Stimulated activated CD8-positive, alpha-beta memory T cell treated with anti-CD3 and anti-CD28 coated beads, Interleukin-12 subunit alpha, Interleukin-12 subunit beta, amount 100 ng/mL, for 24 hours (primary cell): ENCODE results near the gene RPS2.
"Not testable (repeated sequence)": the region's sequence is repeated elsewhere in the genome, so short reads cannot be mapped to it uniquely, and the experiment has no call there.

Source experiments
- DNase-seq: peaks from one replicate; pipeline ENCODE4 v3.0.0-alpha.2; 2020; ENCODE audit errors: extremely low read depth

RPS2 gene

DNA sequence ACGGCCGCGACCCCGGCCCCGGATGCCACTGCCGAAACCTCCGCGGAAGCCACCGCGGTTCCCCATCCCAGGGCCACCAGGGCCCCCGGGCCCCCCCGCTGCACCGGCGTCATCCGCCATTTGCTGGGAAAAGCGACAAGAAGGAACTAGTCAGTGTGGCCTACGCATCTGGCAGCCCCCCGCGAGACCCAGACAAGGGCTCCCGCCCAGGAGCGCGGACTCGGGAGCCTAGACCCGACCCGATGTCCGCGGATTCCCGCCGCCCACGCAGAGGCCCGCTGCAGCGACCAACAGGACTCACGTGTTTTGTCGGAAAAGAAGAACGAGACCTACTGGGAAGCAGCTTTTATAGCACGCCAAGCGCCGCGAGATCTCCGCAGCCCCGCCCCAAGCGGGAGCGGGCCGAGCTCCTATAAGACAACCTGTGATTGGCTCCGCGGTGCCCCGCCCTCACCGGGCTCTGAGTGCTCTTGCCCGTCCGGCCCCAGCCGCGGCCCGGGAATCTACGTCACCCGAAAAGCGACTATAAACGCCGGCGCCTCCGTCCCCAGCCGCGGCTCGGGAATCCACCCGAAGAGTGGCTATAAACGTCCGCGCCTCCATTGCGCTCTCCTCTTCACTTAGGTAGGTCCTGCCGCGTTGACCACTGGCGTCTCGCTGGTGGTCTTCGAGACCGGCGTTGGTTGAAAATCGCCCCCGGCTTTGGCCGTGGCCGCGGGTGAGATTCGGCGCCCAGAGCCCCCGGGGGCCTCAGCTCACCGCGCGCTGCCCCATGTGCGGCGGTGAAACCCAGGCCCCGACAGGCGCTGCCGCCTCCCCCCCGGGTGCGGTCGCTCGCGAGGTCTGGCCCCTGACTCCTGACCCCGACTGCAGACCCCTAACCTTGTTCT lies at the start of gene RPS2:
Gene RPS2, minus strand, starts transcription at position 321 of the 890 bp plus-strand sequence. Its CDS starts 201 bp downstream, at position 120.
- DNase-seq, result peak; percentile 91

DNA sequence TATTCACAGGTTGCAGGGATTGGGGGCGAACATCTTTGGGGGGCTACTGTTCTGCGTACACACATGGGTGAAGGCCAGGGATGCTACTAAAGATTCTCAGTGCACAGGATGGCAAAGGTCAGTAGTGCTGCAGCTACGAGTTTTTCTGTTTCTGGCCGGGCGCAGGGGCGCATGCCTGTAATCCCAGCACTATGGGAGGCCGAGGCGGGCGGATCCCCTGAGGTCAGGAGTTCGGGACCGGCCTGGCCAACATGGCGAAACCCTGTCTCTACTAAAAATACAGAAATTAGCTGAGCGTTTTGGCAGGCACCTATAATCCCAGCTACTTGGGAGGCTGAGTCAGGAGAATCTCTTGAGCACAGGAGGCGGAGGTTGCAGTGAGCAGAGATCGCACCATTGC lies 48.9 kb upstream of the RPS2 start:
- no peak for DNase-seq

DNA sequence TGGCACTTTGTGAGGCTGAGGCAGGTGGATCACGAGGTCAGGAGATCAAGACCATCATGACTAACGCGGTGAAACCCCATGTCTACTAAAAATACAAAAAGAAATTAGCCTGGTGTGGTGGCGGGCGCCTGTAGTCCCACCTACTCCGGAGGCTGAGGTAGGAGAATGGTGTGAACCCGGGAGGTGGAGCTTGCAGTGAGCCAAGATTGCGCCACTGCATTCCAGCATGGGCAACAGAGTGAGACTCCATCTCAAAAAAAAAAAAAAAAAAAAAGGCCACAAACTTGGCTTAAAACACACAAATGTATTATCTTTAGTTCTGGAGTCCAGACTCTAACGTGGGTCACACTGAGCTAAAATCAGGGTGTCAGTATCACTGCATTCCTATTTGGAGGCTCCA lies 47.1 kb upstream of the RPS2 start:
- not testable (repeated sequence) for DNase-seq

DNA sequence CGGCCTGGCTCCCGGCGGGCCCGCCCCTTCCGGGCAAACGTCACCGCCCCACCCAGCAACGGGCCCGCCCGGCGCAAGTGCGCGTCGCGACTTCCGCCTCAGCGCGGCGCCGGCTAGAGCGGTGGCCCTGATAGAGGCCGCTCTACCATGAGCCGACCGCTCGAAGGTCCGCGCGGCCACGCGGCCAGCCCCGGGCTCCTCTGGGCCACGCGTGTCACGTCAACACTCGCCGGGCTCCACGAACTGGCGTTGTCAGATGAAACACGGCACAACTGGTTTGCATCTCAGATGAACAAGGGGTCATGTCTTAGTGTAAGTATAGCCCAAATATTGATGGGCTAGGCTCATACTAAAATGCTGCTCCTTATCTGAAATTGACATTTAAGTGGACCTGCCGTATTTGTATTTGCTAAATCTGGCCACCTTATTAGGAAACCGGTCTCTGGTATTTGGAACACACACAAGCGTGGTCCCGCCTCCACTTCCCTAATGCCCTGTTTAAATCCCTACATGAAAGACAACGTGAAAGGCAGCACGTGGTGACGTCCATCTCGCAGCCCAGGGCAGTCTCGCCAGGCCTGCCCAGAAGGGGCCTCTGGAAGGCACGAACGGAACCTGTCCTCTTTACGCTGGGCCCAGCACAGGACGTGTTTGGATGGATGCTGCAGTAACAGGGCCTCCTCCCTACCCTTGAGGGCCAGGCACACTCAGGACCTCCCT lies 45.3 kb upstream of the RPS2 start, which contains the start of gene ZNF598:
Gene ZNF598, minus strand, starts transcription at position 31 of the 720 bp plus-strand sequence.
- peak; percentile 60 for DNase-seq

DNA sequence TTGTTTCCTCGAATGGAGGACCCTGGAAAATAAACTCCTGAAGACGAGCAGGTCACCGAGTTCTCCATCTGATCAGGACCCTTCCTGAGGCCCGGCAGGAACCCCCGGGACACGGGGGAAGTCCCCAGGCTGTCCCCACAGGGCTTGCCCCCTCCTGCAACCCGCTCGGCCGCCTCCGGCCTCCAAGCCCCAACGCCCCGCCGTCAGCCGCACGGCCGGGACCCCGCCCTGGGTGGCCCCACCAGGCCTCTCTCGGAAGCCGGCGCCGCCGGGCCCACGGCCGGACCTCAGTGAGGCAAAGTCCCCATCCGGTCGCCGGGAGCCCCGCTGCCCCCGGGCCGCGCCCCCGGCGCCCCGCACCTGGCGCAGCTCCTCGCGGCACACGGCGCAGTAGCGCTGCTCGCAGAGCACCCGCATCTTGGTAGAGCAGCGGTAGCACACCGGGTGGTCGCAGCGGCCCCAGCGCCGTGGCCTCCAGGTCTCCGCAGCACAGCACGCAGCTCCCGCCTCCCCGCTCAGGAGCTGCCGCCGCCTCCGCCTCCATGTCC lies 44.6 kb upstream of the RPS2 start:
- DNase-seq, result no peak

DNA sequence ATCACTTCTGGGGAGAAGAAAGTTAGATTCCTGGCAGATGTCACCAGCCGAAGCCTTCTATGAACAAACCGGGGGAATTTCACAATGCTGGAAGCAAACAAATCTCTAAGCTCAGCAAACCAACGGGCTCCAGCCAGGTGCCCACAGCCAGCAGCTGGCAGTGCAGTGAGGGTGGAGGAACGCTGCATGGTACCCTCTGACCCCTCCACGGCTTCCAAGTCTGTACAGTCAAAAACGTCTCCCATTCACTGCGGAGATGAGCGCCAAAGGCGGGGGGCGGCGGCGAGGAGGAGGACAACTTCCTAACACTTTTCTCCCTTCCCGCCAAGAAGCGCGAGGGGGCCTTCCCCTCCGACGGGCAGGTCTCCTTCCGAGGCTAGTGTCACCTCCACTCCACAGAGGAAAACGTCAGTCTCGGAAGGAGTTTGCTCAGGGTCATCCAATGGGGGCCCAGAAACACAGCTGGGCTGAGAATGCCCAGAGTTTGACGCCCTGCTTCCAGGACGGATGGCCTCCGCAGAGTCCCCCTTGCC lies 44.1 kb upstream of the RPS2 start:
- no peak for DNase-seq

DNA sequence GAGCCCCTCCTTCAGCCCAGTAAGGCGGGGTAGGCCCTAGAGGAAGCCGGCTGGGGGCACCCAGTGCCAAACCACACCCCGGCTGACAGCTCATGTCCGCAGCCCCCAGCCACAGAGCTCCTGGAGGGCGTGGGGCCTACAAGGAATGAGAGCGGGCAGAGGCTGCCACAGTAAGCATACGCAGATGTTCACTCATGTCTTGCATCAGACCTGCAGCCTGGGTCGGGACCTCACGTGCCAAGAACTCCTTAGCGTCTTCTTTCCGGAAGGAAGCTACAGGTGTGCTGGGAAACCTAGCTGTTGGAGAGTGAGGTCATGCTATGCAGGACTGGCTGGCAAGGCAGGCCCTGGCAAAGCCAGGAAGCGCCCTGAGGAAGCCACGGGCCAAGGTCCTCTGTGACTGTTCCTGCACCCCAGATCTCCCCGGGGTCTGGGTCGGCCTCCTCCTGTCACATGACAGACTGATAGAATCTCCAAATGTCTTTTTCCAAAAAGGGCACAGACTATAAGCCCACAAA lies 43.4 kb upstream of the RPS2 start:
- DNase-seq, result no peak

DNA sequence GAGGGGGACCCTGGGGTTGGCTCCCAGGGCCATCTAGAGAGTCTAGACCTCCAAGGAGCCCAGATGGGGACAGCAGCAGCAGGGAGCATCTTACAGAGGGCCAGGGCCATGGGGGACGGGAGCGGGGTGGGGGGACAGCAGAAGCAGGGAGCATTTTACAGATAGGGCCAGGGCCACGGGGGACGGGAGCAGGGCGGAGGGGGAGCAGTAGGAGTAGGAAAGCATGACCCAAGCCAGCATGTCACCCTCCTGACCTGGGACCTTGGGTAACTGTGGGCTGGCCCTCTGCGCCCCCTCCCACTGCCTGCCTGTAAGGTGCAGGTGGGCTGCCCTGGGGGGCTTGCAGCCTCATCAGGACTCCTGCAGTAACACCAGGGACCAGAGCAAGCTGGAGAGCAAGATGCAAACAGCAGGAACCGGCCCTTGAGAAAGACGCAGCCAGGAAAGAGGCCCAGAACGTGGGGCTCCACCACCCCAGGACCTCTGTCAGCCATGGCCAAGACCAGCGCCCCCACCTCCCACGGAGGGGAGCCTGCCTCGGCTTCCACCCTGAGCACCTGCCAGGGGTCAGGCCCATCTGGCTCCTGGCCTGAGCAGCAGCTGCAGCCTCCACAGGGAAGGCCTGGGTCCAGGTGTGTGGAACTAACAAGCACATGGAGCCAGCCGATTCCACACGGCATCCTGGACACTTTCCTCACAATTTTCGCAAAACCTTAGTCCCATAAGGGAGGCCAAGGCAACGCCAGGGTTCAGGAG lies 42.6 kb upstream of the RPS2 start:
- DNase-seq, result no peak

DNA sequence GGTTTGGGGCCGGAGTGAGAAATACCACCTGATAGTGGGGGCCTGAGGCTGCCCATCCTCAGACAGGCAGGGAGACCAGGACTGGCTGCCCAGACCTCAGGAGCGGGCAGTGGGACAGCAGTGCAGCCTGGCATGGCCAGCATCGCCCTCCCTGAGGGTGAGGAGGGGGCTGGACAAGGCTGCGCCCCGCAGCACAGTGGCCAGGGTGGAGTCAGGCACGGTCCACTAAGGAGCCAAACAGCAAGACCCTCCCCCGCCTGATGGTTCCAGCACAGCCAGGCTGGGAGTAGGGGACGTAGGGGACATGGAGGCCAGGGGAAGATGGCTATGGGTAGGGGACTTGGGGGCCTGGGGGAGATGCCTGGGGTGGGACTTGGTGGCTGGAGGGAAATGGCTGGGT lies 41.7 kb upstream of the RPS2 start:
- DNase-seq, result no peak

DNA sequence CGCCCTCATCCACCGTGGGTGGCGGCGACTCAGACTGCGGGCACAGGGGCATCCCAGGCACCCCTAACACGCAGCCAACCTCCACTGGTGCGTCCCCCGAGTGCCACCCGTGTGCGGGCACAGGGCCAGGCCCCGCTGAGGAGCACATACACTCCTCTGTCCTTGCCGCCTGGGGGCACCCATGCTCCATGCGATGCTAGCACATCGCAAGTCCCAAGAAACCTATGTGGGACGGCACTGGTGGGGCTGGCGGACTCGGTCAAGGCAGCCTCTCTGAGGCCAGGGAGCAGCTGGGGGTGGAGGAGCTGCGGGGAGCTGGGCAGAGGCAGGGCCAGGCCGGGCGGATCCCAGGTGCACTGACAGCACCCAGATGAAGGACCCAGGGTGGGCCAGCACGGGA lies 41.0 kb upstream of the RPS2 start:
- no peak for DNase-seq

DNA sequence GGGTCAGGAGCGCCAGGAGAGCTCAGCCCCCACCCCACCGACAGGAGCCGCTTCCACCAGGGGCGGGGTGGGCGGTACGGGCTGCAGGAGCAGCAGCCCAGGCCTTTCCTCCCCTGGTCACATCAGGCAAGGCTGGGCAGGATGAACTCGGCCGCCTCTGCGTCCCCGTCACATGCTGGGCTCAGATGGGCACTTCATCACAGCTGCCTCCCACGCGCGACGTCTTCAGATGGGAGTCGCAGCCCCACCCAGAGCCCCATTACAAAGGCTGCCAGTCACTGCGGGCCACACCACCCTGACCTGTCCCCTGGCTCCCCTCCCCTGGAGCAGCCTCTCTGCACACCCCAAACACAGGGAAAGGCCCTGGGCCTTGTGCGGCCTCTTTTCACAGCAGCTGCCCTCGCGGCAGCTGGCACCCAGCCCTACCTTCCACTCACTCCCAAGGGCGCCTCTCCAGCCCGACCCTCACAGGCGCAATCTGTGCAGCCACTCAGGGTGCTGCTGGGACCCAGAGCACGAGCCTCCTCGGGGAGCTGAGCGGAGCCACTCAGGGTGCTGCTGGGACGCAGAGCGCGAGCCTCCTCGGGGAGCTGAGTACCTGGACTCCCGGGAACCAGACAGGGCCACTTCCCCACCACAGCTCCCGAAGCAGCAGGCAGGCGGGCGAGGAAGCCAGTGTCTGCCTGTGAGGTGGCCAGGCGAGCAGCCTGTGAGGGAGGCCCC lies 40.3 kb upstream of the RPS2 start:
- no peak for DNase-seq

DNA sequence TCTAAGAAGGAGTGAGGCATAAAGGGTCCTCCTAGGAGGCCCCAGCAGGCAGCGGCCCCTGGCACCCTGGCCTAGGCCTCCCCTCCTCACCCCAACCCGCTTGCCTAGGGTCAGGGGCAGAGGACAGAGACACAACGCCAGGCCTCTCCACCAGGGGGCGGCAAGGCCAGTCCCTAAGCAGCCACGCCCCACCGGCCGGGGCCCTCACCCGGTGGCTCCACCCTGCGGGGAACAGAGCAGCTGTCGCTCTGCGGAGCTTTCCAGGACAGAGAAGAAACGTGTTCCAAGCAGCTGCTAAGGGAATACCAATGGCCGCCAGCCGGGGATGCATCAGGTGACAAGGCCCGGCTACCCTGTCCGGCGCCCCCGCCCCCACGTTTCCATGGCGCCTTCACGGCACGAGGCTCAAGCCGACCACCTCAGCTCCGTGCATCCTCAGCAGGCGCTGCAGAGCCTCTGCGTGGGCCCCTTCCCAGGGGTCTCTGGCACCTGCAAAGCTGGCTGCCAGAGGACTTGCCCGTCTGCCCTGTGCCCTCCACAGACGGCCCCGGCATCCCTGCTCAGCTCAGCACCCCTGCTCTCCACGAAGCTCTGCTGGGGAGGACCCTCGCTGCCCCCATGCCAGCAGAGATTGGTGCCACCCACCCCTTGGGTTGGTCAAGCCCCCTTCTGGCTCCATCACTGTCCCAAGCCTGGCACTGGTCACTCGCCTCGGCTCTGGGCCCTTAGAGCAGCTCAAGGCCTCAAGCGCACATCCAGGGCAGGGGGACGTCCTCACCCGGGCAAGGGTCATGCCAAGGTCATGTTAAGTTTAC lies 39.4 kb upstream of the RPS2 start:
- DNase-seq, result peak; percentile 66

DNA sequence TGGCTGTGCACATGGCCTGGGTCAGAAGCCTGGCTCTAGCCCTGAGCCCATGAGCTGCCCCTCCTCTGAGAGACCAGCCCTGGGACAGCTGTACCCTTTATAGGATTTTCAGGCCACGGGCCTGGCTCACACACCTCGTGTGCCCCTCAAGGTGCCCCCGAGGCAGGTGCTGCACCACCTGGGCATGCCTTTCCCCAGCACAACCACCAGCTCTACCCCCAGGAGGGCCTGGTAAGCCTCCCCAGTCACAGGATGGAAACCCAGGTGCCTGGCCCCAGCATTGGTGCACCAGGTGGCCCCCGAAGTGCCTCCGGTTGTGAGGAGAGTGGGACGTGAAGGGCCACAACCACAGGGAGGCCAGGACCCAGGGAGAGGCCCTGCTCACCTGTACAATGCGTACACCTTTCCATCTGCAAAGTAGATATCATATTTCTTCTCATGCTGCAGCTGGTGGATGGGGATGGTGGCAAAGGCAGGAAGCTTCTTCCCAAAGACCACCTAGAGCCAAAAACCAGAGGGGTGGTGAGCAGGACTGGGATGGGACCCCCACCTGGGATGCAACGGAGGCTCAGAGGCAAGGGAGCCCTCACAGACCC lies 38.7 kb upstream of the RPS2 start:
- no peak for DNase-seq

DNA sequence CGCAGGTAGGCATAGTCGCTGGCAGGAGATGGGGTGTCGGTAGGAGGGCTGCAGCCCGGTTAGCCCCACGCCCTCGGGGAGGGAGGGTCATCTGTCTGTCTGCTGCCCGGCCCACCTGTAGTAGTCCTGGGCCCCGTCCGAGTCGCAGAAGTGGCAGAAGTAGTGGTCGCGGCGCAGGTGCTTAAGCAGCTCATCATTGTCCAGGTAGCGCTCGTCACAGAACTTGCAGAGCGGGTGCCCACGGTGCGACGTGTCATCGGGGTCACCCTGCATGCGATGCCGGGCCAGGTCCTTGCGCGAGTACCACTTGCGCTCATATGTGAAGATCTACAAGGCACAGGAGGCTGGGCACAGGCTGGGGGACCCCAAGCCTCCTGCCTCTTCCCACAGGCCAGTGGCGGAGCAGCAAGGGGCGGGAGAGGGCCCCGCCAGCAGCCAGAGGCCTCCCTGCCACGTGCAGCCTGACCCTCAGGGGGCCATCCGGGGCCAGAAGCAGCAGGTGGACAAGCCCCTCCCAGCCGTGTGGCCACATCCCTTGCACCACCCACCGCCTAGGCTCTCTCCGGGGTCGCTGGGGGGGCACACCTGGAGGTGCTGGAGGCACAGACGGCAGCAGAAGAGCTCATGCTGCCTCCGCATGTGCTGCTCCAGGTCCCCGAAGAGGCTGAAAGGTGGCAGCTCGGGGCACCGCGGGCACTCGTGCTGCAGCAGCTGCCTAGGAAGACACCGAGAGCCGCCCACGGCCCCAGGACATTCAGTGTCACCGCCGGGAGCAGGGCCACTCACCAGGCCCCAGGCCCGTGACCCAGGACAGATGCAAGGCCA lies 38.0 kb upstream of the RPS2 start:
- DNase-seq, result no peak

DNA sequence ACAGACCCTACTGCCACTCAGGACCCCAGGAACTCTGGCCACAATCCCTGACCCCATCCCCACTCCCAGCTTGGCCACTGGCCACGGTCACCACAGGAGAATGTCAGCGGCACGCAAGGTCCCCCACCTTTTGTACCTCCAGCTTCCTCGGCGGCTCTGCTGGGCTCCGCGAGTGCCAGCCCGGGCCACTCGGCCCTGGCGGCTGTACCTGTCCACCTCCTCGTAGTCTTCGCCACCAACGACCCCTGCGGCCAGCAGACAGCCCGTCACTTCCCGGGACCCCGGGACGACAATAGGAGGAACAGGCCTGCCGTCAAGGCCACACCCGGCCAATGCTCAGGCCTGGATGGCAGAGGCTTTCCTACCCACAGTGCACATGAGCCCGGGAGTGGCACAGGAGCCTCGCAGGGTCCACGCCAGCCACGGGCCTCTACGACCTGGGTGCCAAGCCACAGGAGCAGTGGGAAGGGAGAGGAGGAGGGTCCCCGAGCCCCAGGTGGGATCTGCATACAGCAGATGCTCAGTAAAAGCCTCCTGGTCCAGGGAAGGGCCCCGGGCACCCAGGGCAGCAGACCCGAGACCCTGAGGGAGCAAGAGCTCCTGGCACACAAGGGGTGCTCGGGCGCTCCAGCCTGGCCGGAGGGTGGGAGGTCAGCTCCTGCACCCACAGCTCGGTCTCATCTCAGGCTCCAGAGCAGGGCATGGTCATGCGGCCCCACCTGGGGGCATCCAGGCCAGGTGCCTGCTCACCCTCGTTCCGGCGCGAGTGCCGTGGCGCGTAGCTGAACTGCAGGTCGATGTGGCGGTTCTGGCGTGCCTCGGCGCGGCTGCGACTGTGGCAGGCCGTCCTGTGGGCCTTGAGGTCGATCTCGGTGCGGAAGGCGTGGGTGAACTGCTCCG lies 37.1 kb upstream of the RPS2 start:
- no peak for DNase-seq

DNA sequence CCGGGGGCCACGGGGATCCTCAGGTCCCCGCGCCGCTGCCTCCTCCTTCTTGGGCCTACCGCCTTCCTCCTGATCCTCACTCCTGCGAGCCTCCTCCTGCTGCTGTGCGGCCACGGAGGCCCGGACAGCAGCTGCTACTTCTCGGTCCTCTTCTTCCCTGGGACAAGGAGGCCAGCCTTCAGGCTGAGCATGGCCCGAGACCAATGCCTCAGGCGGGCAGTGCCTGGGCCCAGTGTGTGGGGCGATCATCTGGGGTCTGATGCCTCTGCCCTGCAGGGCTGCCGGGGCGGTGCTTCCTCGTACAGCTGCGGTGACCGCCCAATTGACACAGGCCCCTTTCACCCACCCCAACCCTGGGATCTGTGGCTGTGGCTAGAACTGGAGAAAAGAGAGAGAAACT lies 36.4 kb upstream of the RPS2 start:
- no peak for DNase-seq

DNA sequence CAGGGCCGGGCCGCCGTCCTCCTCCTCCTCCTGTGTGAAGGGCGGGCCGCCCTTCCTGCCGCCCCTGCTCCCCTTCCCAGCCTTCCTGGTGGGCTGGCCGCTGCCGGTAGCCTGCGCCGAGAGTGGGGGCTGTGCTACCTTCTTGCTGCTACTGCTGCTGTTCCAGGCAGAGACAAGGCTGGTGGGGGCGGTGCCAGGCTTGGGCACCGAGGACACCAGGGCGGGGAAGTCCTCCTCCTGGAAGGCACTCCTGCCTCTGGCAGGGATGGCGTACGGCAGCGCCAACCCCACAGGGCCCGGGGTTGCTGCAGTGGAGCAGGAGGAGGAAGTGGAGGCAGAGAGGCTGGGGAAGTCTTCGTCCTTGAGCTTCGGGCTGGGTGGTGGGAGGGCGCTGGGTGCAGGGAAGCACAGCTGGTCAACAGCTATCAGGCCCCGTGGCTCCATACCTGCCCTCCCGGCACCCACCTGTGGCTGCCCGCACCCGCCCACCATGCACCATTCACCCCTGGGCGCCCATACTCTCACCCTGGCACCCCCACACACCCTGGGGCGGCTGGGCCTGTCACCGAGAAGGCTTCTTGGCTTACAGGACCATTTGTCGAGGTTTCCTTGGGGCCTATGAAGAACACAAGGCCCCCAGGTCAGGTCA lies 35.4 kb upstream of the RPS2 start:
- DNase-seq, result no peak
